HG03442 (cell line): Measurements from ENCODE around the gene PHF21B.
"Not testable (repeated sequence)": the region's sequence is repeated elsewhere in the genome, so short reads cannot be mapped to it uniquely, and the experiment has no call there.

ENCODE experiments used
- ATAC-seq: cut with Tn5 transposase; IDR thresholded peaks from one replicate; pipeline ENCODE4 v1.9.1; 2021; ENCODE audit warnings: mild to moderate bottlenecking, moderate library complexity; ENCODE audit not compliant: unreplicated experiment

The PHF21B gene

GRCh38 chr22:44965171-44965570 lies 44.6 kb downstream of the PHF21B start:
- no peak for ATAC-seq

DNA sequence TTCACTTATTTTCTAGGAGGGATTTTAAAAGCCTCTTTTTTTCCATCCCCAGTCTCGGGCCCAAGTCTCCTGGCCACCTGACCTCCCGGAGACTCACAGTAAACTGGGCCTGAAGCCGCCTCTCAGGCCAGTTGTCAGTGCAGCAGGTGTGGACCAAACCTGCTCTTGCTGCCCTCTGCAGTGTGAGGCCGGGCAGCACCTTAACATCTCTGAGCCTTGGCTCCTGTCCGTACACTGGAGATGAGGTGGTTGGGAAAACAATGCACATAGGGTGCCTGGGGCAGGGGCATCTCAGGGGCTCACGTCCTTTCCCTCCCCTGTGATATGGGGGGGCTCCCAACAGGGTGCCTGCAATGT lies 45.1 kb downstream of the PHF21B start:
- no peak for ATAC-seq

DNA sequence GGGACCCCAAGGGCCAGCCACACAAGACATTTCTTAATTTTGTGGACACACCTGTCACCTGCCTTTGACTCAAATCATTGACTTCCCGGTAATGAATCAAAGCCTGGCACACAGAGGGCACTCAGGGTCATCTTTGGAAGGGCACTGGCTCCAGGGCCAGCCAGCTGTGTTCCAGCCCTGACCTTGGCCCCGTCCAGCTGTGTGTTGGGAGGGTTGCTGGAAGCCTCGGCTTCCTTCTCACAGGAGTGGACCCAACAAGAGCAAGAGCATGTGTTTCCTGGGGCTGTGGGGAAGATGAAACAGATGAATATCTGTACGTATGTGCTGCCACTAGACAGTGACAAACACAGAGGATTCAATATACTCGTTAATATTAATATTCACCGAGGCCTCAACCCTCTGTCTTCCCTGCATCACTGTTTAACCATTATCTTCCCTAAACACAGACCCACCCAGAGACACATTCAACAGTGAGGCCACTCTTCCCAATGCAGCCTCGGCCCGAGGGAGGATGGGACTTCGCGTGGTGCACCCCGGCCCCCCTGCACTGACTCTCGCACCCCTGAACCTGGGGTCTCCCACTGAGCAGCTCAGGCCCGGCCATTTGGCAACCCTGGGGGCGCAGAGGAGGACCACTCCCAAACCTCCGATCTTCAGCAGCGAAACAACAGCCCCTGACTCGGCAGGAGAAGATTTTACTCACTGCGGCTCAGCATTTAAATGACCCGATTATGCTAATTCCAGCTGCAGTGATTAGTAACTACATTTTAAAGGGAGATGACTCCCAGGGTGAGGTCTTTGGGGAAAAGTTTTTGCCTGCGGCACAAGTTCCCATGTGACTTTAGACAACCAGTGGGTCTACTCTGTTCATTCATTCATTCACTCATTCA lies 45.7 kb downstream of the PHF21B start:
- ATAC-seq, result no peak

GRCh38 chr22:44962741-44963454 lies 46.9 kb downstream of the PHF21B start:
- no peak for ATAC-seq

DNA sequence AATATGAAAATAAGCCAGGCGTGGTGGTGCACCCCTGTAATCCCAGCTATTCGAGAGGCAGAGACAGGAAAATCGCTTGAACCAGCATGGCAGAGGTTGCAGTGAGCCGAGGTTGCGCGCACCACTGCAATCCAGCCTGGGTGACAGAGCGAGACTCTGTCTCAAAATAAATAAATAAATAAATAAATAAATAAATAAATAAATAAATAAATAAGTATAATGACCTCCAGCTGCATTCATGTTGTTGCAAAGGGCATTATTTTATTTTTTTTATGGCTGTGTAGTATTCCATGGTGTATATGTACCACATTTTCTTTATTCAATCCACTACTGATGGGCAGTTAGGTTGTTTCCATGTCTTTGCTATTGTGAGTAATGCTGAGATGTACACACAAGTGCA lies 48.1 kb downstream of the PHF21B start:
- not testable (repeated sequence) for ATAC-seq

- ATAC-seq, result no peak
Measured at GRCh38 chr22:44956840-44957767, 52.7 kb downstream of the PHF21B start.

DNA sequence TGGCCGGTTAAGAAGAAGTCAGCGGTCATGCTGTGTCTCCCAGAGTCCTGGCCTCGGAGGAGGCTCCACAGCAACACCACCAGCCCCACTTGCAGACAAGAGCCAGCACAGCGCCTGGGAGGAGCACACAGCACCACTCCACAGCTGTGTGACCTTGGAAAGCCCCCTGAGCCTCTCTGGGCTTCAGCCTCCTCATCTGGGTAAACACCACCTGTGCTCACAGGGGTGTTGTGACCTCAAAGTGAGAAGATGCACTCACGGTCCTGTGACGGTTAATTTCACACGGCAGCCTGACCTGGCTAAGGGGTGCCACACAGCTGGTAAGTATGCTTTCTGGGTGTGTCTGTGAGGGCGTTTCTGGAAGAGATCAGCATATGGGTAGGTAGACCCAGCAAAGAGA lies 54.7 kb downstream of the PHF21B start:
- no peak for ATAC-seq

GRCh38 chr22:44954149-44954548 lies 55.7 kb downstream of the PHF21B start:
- no peak for ATAC-seq

DNA sequence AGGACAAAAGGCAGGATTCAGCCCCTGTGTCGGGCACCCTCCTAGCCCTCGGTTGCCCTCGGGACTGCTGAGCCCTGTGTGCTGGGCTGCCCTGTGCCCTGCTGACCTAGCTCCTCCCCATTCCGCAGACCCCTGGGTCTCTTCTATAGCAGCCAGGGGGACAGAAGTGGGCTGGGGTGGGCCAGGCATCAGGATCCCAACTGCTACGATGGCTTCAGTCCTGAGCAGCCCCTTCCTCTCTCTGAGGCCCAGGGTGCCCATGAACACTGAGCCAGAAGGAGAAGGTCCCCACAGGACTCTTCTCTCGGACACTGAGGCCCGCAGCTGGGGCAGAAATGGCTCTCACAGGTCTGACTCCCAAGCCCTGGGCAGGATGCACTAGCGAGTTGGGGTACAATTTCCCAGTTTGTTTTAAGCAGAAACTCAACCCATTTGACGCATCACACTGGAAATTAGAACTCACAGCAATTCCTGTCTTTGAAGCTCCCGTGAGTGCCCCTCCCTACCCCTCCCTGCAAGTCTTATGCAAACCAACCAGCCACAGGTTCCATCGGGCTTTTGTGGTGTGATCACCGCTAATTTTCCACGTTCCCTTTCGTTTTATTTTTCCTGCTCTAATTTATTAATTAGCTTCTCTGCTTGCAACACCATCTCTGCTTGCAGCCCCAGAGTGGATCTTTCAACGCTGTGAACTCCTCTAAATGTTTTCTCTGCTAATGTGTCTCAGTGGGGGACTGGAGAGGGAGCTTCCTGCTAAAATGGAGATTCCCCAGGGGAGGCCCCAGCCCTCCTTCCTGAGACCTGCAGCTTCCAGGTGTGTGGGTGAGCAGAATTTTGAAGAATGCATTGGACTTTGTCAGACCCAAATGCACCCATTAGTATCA lies 56.7 kb downstream of the PHF21B start:
- no peak for ATAC-seq

DNA sequence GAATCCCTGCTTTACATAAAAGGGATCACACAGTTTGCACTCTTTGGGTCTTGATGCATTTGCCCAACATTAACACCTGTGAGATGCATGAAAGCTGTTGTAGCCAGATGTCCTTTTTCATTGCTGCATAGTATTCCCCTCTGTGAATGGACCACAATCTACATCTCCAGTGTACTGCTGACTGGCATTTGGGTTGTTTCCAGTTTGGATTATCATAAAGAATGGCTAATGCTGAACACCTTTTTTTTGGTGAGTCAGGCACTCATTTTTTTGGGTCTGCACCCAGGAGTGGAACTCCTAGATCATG lies 58.3 kb downstream of the PHF21B start:
- ATAC-seq, result no peak

DNA sequence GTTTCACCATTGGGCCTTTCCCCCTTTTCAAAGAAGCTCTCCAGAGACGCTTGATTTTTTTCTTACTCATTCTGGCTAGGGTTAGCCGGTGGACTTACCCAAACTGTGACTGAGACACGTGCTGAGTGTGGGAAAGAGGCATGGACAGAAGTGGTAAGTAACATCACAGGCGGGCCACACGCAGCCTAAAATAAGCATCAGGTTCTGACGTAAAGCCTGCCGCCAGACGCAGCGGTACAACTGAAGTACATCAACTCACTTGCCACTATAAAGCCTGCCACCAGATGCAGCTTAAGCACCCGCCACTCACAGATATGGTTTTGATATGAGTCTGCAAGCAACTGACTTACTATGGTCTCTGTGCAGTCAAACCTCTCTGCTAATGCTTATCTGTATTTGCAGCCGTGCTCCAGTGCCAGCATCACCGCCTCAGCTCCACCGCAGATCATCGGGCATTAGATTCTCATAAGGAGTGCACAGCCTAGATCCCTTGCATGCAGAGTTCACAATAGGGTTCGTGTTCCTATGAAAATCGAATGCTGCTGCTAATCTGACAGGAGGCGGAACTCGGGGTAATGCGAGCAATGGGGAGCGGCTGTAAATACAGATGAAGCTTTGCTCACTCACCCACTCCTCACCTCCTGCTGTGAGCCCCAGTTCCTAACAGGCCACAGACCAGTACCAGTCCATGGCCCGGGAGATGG lies 58.8 kb downstream of the PHF21B start:
- ATAC-seq, result no peak

GRCh38 chr22:44947846-44948245 lies 62.0 kb downstream of the PHF21B start:
- ATAC-seq, result no peak

- ATAC-seq, result no peak
Measured at GRCh38 chr22:44947049-44947448, 62.8 kb downstream of the PHF21B start.

GRCh38 chr22:44944883-44945601 lies 64.8 kb downstream of the PHF21B start:
- ATAC-seq, result no peak

DNA sequence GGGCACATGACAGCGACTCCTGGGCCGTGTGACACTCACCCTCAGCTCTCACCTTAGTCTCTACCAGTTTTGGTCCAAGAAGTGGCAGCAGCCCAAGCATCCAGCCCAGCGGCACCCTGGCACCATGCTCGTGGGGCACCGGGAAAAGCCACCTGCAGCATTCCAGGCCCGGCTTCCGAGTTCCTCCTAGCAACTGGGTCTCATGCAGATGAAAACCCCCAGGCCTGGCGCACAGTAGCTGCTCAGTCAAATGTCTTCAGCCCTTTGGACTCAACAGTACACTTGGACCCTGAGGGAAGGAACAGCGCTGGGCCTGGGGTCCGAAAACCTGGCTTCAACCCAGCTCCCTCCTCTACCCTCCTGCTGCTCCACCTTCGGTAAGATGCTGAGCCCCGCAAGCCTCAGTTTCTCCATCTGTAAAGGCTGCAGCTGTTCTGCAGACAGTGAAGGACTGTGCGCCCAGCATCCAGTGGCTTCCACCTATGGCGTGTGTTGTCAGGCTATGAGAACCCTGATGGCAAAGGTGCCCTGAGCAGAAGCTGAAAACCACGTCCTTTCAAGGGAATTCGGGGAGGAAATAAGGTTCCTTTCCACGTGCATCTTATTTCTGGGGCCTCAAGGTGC lies 66.0 kb downstream of the PHF21B start:
- no peak for ATAC-seq

DNA sequence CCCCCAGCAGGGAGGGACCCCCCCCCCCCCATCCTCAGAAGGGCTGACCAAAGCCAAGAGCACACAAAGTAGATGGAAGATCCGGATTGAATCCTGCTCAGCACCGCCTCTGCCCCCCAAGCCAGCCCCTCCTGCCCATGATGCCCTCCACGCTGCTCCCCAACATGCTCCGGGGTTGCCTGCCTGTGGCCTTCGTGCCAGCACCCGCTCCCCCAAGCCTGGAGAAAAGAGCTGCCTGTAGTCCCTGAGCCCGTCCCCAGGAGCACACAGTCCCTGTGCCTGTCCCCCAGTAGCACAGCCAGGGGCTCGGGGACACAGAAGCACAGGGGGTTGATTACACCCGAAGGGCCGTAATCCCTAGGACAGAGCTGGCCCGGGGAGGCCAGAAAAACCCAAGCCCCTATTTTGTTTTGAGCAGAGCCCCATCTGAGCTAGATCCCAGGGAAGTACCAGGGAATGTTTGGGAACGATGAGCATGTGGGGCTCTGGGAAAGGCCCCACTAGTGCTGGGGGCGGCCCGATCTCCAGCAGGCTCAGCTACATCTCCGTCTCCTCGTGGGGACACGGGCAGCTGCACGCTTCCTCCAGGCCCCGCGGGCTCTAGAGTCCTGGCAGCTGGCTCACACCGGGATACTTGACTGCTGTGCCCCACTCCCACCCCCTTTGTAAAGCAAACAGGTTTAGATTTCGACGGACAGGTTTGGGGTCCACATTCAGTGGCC lies 66.7 kb downstream of the PHF21B start:
- ATAC-seq, result no peak

GRCh38 chr22:44942056-44942455 lies 67.7 kb downstream of the PHF21B start:
- no peak for ATAC-seq

DNA sequence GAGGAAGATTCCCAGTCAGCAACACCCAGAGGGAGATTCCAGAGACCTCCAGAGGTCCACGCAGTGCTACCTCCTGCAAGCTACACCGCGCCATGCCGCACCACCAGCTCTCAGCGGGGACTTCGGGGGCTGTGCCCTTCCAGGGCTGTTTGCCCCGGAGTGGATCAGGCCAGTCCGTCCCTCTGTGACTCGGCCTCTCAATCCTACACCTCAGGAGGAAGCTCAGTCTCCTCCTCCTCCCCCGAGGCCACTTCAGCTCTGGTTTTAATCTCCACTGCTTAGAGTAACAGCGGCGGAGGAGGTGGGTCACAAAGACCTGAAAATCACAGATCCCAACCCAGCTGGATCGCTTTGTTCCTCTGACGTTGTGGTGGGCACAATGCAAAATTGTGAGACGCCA lies 68.6 kb downstream of the PHF21B start:
- no peak for ATAC-seq
